GM21786 (cell line): ENCODE measurements around the gene PICALM.
A peak's percentile ranks its signal among the peaks of the same experiment; 100 is the strongest.

Experiments
- ATAC-seq: cut with Tn5 transposase; IDR thresholded peaks from one replicate; pipeline ENCODE4 v1.9.1; 2021; ENCODE audit not compliant: unreplicated experiment

The PICALM gene

DNA sequence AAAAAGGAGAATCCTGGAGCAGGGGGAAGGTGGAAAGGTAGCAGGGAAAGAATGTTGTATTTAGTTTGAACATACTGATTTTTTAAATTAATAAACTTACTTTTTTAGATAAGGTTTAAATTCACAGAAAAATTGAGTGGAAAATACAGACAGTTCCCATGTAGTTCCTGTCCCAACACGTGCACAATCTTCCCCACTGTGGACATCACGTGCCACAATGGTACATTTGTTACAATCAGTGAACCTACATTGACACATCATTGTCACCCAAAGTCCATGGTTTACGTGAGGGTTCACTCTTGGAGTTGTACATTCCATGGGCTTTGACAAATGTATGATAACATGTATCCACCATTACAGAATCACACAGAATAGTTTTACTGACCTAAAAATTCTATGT, 10.5 kb upstream of the PICALM start:
- ATAC-seq = no peak

GRCh38 chr11:86073948-86074347, 5.1 kb upstream of the PICALM start:
- ATAC-seq = no peak

DNA sequence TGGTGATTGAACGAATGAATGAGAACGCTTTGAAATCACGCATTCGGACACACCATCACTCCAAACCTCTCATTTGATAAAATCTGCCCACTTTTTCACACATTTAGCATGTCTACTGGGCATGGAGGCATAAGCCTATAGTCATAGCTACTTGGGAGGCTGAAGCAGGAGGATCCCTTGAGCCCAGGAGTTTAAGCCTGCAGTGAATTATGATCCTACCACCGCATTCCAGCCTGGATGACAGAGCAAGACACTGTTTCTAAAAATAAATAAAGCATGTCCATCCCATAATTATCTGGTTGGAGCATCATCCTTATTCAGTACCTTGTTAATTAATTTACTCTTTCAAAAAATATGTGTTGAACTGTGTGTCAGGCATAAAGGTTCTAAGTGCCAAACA, 3.3 kb upstream of the PICALM start:
- ATAC-seq = no peak

DNA sequence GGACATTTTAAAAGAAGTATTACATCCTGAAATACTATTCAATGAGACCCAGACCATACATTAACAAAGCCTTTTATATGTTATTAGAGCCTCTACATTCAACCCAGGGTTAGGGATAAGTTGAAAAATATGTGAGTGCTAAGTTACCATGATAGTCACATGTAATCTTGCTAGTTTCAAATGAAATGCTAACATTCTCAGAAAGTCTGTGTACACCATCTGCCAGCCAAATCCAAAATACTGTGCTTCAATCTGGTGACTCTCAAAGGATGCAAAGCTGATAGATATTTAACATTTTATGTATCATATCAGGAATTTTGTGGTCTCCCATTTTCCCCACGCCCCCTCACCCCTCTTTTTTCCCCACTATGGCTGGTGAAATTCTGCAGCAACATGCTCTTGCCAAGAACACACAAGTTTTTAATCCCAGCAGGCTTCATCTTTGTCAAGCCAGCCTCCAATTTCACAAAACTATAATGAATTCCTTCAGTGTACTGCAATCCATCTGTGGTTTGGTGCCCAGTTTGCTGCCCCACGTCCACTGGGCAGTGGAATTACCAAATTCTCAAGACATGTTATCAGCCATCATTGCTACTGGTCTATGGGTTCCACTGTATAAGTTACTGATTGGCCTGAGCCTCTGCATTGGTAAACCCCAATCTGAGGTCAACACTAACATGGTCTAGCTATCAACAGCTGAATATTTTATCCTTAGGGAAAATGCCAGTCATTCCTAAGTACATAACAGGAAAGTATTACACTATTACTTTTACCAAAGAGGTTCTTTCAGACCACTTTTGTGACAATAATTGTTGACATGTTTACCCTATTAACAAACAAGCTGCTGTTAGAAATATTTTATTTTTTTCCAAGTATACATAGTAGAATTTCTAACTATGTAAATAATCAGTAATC, 1.5 kb upstream of the PICALM start:
- no peak for ATAC-seq

DNA sequence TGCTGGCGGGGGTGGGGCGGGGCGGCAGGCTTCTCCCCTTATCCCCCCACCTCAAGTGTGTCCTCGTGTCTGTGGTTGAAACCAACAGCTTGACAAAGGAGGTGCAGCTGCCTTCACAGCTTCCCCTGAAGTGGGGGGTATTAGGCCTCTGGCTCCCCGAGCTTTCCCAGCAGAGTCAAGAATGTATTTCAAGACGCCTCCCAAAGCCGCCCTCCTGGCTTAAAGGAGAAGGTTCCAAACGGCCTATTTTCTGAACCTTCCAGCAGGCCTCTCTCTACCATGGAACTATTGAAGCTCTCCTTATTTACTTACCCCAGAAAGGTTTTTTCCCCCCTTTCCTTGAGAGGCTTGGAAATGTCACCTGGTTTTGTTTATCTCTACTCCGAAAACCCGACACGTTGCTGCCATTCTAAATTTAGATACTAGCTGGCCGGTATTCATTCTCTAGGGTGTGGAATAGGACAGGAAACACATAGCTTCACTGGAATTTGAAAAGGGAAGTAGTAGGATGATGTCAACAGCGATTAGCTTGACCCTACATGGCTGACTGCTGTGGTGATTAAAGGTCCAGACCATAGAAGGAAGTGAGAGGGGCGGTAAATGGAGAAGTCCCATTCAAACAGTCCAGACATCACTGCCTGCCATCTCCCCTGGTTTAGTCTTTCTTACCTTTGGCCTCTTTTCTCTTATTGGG, 671 bp upstream of the PICALM start:
- peak; percentile 51 for ATAC-seq

GRCh38 chr11:86068138-86068871, 579 bp downstream of the PICALM start:
- ATAC-seq = peak; percentile 6

- no peak for ATAC-seq
Measured at GRCh38 chr11:86067851-86068137, 1.1 kb downstream of the PICALM start.

DNA sequence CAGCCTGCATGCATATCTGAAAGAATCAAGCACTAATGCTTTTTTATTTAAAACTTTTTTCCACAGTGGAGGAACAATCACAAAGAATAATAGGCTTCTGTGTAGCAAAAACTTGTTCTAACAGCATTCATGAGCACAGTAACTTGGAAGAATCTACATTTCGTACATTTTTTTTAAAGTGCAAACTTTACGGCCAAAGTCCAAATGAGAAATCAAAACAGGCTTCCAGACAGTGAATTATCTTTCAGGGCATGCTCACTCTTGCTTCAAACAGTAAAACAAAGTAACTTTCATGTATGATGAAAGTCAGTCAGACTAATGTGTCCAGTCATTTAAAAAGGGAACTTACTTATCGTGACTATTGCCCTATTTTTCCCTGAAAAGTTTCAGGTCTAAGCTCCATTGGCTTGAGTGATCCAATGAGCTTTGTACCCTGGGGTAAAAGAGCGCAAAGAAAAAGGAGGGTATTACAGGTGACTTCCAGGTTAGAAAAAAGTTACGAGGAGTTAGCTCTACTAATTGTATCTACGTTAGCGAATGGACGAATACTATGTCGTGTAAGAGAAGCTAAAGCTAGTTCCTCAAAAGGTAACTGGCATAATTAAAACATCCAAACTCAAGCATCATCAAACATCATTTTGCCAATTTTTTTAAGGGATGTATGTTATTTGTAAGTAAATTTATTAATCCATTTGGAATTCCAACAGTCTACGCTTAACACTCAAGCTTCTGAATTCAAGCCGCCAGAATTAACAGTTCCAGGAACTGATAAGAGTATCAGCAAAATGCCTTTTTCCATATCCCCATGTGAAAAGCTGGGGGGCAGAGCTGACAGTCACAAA, 1.7 kb downstream of the PICALM start:
- no peak for ATAC-seq

GRCh38 chr11:86066657-86067008, 2.3 kb downstream of the PICALM start:
- ATAC-seq = no peak

DNA sequence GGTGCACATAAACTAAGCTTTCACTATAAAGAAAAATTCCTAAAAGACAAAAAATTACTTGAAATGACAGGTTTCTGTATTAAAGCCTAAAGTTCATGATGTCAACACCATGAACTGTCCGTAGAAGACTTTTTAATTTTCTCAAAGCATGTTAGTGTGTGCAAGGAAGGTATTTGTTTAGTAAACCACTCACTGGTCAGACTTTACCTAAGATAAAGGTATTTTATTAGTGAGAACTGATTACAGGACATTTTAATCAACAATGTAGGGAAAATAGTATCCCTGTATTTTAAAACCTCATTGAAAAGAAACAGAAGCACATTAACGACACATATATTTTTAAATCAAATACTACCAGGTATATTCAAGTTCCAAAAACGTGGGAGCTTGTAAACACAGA, 2.9 kb downstream of the PICALM start:
- no peak for ATAC-seq

- no peak for ATAC-seq
Measured at GRCh38 chr11:86064220-86064803, 4.6 kb downstream of the PICALM start.

GRCh38 chr11:86063536-86063935, 5.3 kb downstream of the PICALM start:
- no peak for ATAC-seq

DNA sequence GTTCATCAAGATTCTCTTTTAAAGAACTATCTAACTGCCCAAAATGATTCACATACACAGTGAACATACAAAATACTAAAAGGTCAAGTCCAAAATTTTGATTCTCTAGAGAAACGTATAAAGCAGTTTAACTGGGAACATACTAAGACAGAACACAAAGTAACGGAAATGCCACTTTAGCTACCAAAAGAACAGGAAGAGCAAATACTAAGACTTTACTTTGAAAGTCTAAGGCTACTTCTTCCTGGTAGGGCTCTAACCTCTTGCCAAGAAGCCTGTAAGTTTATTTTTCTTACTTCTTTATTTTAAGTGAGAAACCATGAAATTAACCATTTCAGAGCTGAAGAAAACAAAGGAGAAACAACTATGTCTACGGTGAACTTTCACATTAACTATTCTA, 6.2 kb downstream of the PICALM start:
- ATAC-seq = no peak

- no peak for ATAC-seq
Measured at GRCh38 chr11:86061483-86062205, 7.2 kb downstream of the PICALM start.

DNA sequence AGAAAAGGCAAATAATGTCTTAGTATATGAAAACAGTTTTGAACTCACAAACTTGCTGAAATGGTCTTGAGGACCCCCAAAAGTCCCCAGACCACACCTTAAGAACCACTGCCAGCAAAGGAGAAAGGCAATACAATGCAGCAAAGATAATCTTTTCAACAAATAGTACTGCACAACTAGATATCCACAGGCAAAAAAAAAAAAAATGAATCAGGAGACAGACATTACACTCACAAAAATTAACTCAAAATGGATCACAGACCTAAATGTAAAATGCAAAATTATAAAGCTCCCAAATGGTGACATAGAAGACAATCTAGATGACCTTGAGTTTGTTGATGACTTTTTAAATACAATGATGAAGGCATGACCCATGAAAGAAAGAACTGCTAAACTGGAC, 8.3 kb downstream of the PICALM start:
- no peak for ATAC-seq

DNA sequence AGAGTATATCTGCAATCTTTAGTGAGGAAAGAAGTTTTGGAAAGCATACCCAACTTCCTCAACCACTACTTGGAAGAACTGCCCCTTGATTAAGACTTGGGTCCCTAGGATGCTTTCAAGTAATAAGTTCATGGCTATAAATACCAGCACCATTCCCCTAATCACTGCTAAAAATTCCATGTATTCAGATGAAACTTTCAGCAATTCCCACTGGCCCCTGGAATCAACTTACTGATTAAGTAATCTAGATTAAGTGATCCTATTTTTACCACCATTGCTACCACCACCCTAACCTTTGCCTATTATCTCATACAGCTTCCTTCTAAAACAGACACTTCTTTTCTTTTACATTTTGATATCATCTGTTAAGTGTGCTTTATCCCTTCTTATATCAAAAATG, 10.5 kb downstream of the PICALM start:
- no peak for ATAC-seq

GRCh38 chr11:86056351-86056854, 12.5 kb downstream of the PICALM start:
- ATAC-seq = no peak

GRCh38 chr11:86052693-86053641, 15.9 kb downstream of the PICALM start:
- ATAC-seq = no peak
